ENCODE results near the gene GSN.

- TF ChIP-seq CTCF (IDR thresholded peaks at IDR 0.05) (no peak), POLR2A (IDR thresholded peaks at IDR 0.05) (no peak)
Observed at GRCh38 chr9:121340676-121341392, 72.9 kb downstream of the GSN start.

All from gastroesophageal sphincter (tissue), 3 donors.